GM12874 (cell line): ENCODE data around the gene BRWD1.

Experiments used
- TF ChIP-seq, protein P1 (sequence below): IDR thresholded peaks from 2 replicates; pipeline ENCODE4 v1.5.1; 2011; ENCODE audit warnings: low read depth, mild to moderate bottlenecking, control low read depth, low read length, moderate library complexity; ENCODE audit not compliant: insufficient read depth

BRWD1 gene

DNA sequence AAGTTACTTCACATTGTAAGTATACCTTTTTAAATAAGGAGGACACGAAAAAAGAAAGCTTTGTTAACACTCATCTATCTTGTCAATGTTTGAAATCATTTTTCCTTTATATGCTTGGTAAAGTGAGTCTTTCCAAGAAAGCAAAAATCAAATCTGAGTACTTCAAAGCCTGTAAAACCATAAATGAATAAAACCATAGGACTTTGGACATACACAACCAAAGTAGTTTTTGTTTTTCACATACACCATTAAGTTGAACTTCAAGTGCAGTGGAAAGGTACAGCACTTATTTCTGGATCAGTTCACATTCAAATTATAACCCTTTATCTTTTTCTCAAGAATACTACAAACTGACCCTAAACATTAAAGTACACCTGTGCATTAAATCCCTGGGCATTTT is 120.1 kb downstream of the BRWD1 start:
- TF ChIP-seq, protein P1, sequence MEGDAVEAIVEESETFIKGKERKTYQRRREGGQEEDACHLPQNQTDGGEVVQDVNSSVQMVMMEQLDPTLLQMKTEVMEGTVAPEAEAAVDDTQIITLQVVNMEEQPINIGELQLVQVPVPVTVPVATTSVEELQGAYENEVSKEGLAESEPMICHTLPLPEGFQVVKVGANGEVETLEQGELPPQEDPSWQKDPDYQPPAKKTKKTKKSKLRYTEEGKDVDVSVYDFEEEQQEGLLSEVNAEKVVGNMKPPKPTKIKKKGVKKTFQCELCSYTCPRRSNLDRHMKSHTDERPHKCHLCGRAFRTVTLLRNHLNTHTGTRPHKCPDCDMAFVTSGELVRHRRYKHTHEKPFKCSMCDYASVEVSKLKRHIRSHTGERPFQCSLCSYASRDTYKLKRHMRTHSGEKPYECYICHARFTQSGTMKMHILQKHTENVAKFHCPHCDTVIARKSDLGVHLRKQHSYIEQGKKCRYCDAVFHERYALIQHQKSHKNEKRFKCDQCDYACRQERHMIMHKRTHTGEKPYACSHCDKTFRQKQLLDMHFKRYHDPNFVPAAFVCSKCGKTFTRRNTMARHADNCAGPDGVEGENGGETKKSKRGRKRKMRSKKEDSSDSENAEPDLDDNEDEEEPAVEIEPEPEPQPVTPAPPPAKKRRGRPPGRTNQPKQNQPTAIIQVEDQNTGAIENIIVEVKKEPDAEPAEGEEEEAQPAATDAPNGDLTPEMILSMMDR = no peak

DNA sequence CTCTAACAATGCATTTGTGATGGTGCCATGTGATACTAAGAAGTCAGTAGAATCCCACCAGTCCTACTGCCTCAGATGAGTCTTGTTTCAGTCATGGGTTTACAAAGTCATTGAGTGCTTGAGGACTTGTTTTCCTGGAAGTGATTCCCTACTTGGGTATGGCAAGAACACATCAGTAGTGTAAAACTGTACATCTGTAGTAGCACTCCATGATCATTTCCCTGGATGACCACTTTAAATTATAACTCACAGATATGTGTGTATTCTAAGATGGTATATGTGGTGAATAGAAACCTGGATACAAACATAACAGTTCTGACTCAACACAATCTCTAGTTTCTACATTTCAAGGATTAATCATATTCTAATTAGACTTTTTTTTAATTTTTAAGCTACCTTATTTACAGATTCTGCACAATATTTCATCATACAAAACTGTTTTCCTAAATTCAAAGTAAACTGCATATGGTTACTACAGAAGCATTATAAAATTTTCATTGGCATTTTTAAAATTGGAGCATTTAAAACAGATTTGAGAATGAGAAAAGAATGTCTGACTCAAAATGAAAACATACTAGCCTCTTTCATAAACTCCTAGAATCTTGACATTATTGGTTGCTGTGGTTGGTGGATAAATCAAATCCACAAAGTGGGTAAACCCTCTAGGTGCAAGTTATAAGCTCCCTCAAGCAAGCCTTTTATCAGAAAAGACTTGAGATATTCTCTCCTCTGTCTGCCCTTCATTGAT is 123.4 kb downstream of the BRWD1 start:
- TF ChIP-seq, protein P1 = no peak

DNA sequence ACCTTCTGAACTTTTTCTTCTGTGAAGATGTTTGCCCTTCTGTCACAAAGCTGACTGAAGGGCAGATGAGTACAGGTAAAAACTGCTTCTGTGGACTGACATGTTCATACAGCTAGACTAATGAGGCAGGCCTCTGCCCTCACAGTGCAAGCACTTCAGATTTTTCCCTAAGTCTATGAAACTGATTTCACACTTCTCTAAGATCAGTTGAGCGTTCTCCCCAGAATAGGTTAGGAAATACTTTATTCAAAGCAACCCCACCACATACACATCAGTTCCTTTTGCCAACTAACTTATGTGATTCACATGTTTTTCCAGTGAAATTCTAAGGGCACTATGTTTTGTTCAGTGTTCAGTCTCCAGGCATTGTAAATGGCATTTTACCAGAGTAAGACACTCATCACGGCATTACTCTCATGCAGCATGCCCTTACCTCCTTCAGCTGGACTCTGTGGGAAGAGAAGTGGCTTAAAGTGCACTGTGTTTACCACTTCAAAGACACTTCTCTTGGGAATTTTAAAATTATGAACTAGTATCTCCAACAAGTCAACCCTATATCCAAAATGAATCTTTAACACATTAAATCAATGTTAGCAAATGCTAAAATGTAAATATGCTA is 124.8 kb downstream of the BRWD1 start:
- TF ChIP-seq, protein P1 = no peak

DNA sequence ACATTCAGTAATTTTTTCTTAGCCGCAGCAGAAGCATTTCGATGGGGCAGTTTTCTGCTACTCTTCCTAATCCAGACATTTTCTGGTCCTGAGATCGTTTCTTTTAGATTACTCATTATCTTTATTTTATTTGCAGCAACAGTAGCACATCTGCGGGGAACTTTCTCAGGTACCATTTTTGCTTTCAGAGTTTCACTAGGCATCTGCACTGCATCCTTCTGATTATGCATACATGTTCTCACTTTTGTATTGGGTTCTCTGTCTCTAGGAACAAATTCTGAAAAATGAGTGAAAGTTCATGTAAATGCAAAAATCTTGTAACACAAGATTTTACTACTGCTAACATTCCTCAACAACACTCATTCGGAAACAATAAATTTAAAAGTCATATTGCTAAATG is 126.3 kb downstream of the BRWD1 start:
- TF ChIP-seq, protein P1 = no peak

DNA sequence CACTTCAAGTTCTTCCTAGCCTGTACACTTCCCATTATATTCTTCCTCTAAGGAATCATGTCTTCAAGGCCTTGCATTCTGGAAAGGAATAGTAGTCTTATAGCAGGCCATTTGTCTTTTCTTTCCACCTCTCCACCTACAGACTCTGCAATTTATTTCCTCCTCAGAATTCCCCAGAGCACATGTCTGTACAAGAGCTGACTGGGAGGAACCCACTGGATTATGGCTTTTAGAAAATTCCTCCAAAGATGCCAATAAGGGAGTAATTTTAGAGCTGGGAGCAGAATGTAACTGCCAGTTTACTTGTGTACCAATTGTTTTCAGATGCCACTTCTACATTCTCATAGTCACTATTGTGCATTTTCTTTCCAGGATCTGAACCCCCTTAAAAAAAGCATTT is 126.8 kb downstream of the BRWD1 start:
- TF ChIP-seq, protein P1 = no peak

DNA sequence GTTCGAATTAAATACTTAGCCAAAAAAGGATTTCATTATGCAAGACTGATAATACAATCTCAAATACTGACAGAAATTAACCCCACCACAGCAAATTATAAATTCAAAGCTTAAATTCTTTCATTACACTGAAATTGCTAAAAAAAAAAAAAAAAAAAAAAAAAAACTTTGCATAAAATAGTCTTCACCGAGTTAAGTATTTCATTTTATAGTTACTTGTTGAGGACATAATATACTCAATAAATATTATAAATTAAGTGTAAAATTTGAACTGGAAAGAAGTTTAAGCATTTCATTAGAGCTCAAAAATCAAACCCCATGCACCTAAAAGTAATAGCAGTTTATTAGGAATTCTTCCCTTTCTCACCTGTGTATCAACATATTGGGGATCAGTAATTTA is 128.3 kb downstream of the BRWD1 start:
- TF ChIP-seq, protein P1 = no peak

DNA sequence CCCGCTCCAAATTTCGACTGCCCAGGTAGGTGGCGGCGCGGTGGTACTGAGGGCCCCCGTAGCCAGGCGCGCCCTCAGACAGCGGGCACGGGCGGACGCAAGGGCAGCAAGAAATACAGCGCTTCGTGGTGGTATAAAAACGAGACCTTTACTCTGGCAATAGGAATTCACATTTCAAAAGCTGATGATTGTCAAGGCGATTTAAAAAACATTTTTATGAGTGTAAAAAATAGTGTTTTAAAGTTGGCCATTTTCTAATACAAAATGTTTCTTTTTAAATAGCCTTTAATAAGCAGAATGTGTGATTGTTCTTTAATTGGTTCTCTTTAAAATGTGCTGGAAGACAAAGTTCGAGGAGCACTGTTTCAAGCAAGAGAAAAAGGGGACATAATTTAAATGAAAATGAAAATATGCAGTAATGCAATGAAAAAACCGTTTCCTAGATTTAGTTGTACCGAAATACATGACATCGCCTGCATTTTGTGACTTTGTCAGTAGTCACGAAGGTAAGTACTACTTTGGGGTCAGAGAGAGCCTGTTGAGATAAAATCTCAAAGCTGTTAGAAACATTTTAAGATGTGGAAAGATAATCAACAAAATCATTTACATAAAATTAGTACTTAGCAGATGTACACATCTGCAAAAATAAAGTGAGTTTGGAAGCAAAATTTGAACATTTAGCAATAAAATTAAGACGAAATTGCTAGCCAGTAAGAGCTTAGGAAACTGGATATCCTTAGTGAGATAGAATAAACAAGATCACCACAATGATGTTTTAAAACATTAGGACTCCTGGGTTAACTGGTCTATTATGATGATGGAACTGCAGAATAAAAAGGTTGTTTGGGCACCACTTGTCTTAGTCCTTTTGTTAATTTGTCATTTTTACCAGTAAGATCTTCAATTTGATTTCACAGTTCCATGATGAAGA is 129.1 kb downstream of the BRWD1 start:
- TF ChIP-seq, protein P1 = no peak
